GM19351 (cell line): Measurements from ENCODE around the gene BGLAP.

Source experiments
- ATAC-seq: cut with Tn5 transposase; IDR thresholded peaks from one replicate; pipeline ENCODE4 v1.9.1; 2021; ENCODE audit warnings: mild to moderate bottlenecking, moderate library complexity; ENCODE audit not compliant: unreplicated experiment

The BGLAP gene

DNA sequence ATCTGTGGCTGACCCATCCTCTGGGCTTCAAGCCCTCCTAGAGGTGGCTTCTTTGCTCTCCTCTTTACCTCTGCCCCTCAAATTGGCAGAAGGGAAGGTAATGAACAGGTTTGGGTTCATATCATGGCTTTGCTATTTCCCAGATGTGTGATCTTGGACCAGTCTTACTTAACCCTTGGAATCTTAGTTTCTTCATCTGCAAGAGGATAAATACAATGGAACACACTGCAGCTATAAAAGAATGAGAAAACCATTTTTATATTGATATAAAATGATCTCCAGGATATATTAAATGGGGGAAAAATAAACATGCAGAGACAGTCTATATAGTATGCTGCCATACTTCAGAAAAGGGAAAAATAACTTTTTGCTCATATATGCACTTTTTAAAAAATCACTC lies 47.9 kb downstream of the BGLAP start:
- no peak for ATAC-seq

DNA sequence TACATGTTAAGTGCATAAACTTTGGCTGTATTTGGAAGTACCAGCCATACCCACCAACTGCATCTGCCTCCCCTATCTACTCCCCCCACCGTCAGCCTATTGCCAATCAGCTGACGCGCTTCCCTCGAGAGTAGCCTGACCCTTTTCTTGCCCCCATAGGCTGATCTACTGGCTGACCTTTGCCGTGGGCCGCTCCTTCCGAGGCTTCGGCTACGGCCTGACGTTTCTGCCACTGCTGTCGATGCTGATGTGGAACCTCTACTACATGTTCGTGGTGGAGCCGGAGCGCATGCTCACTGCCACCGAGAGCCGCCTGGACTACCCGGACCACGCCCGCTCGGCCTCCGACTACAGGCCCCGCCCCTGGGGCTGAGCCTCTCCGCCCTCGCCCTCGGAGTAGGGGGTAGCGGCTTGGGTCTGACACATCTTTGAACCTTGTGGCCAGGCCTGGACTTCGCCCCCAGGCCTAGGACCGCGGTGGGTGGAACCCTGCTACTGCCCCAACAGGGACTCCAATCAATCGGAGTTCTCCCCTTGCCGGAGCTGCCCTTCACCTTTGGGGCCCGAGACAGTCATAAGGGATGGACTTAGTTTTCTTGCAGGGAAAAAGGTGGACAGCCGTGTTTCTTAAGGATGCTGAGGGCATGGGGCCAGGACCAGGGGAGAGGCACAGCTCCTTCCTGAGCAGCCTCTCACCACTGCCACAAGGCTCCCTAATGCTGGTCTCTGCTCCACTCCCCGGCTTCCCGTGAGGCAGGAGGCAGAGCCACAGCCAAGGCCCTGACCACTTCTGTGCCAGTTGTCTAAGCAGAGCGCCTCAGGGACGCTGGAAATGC lies 49.5 kb downstream of the BGLAP start:
- ATAC-seq, result no peak
